ENCODE results near the gene HSPG2.

Gene HSPG2

GRCh38 chr1:21907079-21907418, 30.1 kb downstream of the HSPG2 start:
- Histone ChIP-seq H3K27ac (no peak overlapping the region), H3K36me3 (no peaks in the 10 kb centered on the region), H3K27me3 (ENCODE audit: insufficient read depth, low read depth, severe bottlenecking) (no peaks in the 10 kb centered on the region), H3K4me3 (ENCODE audit: low read depth, low read length) (no peak overlapping the region), H3K9me3 (ENCODE audit: severe bottlenecking) (no peaks in the 10 kb centered on the region)
- no peak for TF ChIP-seq CTCF (IDR thresholded peaks at IDR 0.05; ENCODE audit: low read depth, low read length)
- DNase-seq = no peak

GRCh38 chr1:21906173-21907078, 30.7 kb downstream of the HSPG2 start:
- TF ChIP-seq CTCF (IDR thresholded peaks at IDR 0.05; ENCODE audit: low read depth, low read length) = no peak
- no peak for DNase-seq
- Histone ChIP-seq H3K27ac (no peak overlapping the region), H3K27me3 (ENCODE audit: insufficient read depth, low read depth, severe bottlenecking) (no peaks in the 10 kb centered on the region), H3K36me3 (no peaks in the 10 kb centered on the region), H3K4me3 (ENCODE audit: low read depth, low read length) (no peak overlapping the region), H3K9me3 (ENCODE audit: severe bottlenecking) (no peaks in the 10 kb centered on the region)

- no peaks in the 10 kb centered on the region for H3K27me3 ChIP-seq (ENCODE audit: insufficient read depth, low read depth, severe bottlenecking)
- H3K9me3 ChIP-seq (ENCODE audit: severe bottlenecking) = no peaks in the 10 kb centered on the region
- H3K4me3 ChIP-seq (ENCODE audit: low read depth, low read length) = no peak overlapping the region
- no peak overlapping the region for H3K27ac ChIP-seq
- TF ChIP-seq CTCF (IDR thresholded peaks at IDR 0.05; ENCODE audit: low read depth, low read length) = no peak
- DNase-seq = no peak
- no peaks in the 10 kb centered on the region for H3K36me3 ChIP-seq
Measured at GRCh38 chr1:21904704-21905520, 32.2 kb downstream of the HSPG2 start.

- no peak overlapping the region for H3K4me3 ChIP-seq (ENCODE audit: low read depth, low read length)
- no peak for TF ChIP-seq CTCF (IDR thresholded peaks at IDR 0.05; ENCODE audit: low read depth, low read length)
- DNase-seq = no peak
Measured at GRCh38 chr1:21904454-21904703, 32.7 kb downstream of the HSPG2 start.

GRCh38 chr1:21903638-21904453, 33.3 kb downstream of the HSPG2 start:
- no peaks in the 10 kb centered on the region for H3K27me3 ChIP-seq (ENCODE audit: insufficient read depth, low read depth, severe bottlenecking)
- H3K9me3 ChIP-seq (ENCODE audit: severe bottlenecking) = no peaks in the 10 kb centered on the region
- no peak for DNase-seq
- TF ChIP-seq CTCF (IDR thresholded peaks at IDR 0.05; ENCODE audit: low read depth, low read length) = no peak
- no peaks in the 10 kb centered on the region for H3K36me3 ChIP-seq
- no peak overlapping the region for H3K27ac ChIP-seq
- H3K4me3 ChIP-seq (ENCODE audit: low read depth, low read length) = no peak overlapping the region

More at GRCh38 chr1:21904454-21904703, 32.7 kb downstream of the HSPG2 start:
- Histone ChIP-seq H3K27me3 (ENCODE audit: insufficient read depth, low read depth, severe bottlenecking) (no peaks in the 10 kb centered on the region), H3K9me3 (ENCODE audit: severe bottlenecking) (no peaks in the 10 kb centered on the region), H3K36me3 (no peaks in the 10 kb centered on the region), H3K27ac (no peak overlapping the region)
